Adrenal gland (tissue), 12 donors: Measurements from ENCODE around the gene SMURF1. TPM values are rescaled to one million over a fixed set of nuclear protein-coding genes. Genes with fewer than 3 reads are reported as not detected.

Experiments used
- DNase-seq, 7 donors: peaks; one replicate each; pipeline ENCODE4 v3.0.0-alpha.2; 2019 to 2020
- H3K27ac ChIP-seq, 5 donors: fragments of 200-600 bp; sonication (generic) in 4 of 5; 1 replicate in 3 of 5; 2 replicates in 2 of 5; pipeline versions ENCODE4 v1.5.1 to v1.8.0; 2016 to 2020; ENCODE audit warnings: mild to moderate bottlenecking in 1 of 5
- H3K27me3 ChIP-seq: fragments of 200-600 bp; 2 replicates; pipeline ENCODE4 v1.8.0; 2021
- H3K36me3 ChIP-seq, 2 donors: fragments of 200-600 bp; replicated peaks in 1 of 2; 1 replicate in 1 of 2; 2 replicates in 1 of 2; pipeline versions ENCODE4 v1.5.1 to v1.8.0; 2018 to 2022
- H3K4me1 ChIP-seq, 2 donors: fragments of 200-600 bp; replicated peaks in 1 of 2; 1 replicate in 1 of 2; 2 replicates in 1 of 2; pipeline versions ENCODE4 v1.5.1 to v1.8.0; 2018 to 2021
- H3K4me3 ChIP-seq, 4 donors: fragments of 200-600 bp; sonication (generic) in 3 of 4; one replicate each; pipeline ENCODE4 v1.5.1; 2016 to 2018
- H3K9me3 ChIP-seq, 3 donors: fragments of 200-600 bp; sonication (generic) in 1 of 3; replicated peaks in 1 of 3; 1 replicate in 2 of 3; 2 replicates in 1 of 3; pipeline versions ENCODE4 v1.5.1 to v1.8.0; 2016 to 2021
- POLR2A ChIP-seq, 2 donors: fragments of 450-650 bp; IDR thresholded peaks; one replicate each; pipeline ENCODE4 v1.6.1; 2017; ENCODE audit warnings: antibody characterized with exemption in 2 of 2, mild to moderate bottlenecking in 2 of 2, moderate library complexity in 1 of 2
- WGBS, 4 donors: extraction: QIAGEN DNeasy Blood & Tissue Kit in 2 of 4; methylation state at CpG; one replicate each; pipeline versions ENCODE4 v1.1.5 to v1.1.7; 2013 to 2017; 5-methylcytosine and 5-hydroxymethylcytosine counted together
- intact Hi-C, 2 donors: fragments of 100-400 bp; cut with DNase I; formaldehyde crosslinking; loops; one replicate each; pipeline versions ENCODE4 v1.14.1 to v1.15.0; 2022 to 2023
- polyA plus RNA-seq, 3 donors: library from polyadenylated mRNA; stranded (reverse); fragments of 200-250 nt in 2 of 3; fragments of 350-450 nt in 1 of 3; fragmentation: Illumina TruSeq in 1 of 3; extraction: RNeasy Lipid Tissue Mini Kit (QIAGEN cat#74804) in 1 of 3; gene quantifications; one replicate each; pipeline ENCODE4 v1.2.3, GENCODE V29; 2013 to 2014
- total RNA-seq, 9 donors: library from RNA; depleted of rRNA in 4 of 9; stranded (reverse); fragments of >200 nt in 4 of 9; fragments of 120-200 nt in 1 of 9; fragmentation: NEBNext Ultra II Directional in 1 of 9; extraction: Animal tissue kit (Norgen Biotek cat#: 25700) in 1 of 9; gene quantifications; one replicate each; pipeline versions ENCODE4 v1.1.0 to v1.2.4, GENCODE V29; 2013 to 2023
- TF ChIP-seq, protein P1 (sequence below), 6 experiments: fragments of 450-650 bp in 4 of 6; fragments of 200-600 bp in 2 of 6; sonication (generic) in 1 of 6; IDR thresholded peaks; 1 replicate in 5 of 6; 2 replicates in 1 of 6; pipeline versions ENCODE4 v1.5.1 to v1.8.0; 2016 to 2021; ENCODE audit warnings: antibody characterized with exemption in 6 of 6, mild to moderate bottlenecking in 2 of 6, moderate library complexity in 1 of 6
- donor health status: healthy with polysubstance abuse.
- donor health status: Bipolar disorder and iron deficiency.
- donor health status: DM: yes; HTN: yes; CAD: no.
- donor health status: DM: no; HTN: no; CAD: no.
- donor health status: DM: no; HTN: no; CAD: no.
- donor health status: DM: yes; HTN: yes; CAD: no.

Gene SMURF1
- total and polyA plus RNA-seq, 12 donors = 8.9 to 40.3 (median 22.3) TPM

DNA sequence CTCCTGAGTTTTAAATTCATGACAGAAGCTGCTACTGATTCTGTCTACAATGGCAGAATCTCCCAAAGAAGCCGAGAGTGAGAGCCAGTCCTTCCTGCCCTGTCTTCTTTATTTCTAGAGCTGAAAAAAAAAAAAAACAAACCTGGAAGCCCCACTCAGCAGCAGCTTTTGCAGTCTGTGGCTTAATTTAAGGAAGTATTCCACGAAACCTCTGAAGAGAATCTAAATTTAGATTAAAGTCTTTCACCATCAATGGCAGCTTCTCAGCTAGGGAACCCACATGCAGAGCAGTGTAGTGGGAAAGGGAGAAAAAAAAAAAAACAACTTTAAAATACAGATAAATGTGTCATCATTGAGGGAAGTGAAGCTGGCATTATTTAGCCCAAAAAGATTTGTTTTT, 23.4 kb downstream of the SMURF1 start:
- intact Hi-C loops = no loop called here
- Histone ChIP-seq H3K36me3 (no peaks in the 10 kb centered on the region), H3K27ac (peak overlapping the region in 4 of 5 donors; percentile 41 to 79 (median 46)), H3K4me3 (no peak overlapping the region), H3K4me1 (peaks cover 32 to 62% of the 10 kb centered on the region in 2 donors), H3K27me3 (no peaks in the 10 kb centered on the region), H3K9me3 (no peaks in the 10 kb centered on the region)
- 12 to 30% (median 27%) methylated on average over 2 of the region's 2 CpGs for WGBS, 4 donors
- TF ChIP-seq POLR2A (IDR thresholded peaks at IDR 0.05) = no peak
- TF ChIP-seq, protein P1, sequence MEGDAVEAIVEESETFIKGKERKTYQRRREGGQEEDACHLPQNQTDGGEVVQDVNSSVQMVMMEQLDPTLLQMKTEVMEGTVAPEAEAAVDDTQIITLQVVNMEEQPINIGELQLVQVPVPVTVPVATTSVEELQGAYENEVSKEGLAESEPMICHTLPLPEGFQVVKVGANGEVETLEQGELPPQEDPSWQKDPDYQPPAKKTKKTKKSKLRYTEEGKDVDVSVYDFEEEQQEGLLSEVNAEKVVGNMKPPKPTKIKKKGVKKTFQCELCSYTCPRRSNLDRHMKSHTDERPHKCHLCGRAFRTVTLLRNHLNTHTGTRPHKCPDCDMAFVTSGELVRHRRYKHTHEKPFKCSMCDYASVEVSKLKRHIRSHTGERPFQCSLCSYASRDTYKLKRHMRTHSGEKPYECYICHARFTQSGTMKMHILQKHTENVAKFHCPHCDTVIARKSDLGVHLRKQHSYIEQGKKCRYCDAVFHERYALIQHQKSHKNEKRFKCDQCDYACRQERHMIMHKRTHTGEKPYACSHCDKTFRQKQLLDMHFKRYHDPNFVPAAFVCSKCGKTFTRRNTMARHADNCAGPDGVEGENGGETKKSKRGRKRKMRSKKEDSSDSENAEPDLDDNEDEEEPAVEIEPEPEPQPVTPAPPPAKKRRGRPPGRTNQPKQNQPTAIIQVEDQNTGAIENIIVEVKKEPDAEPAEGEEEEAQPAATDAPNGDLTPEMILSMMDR (IDR thresholded peaks at IDR 0.05) = no peak
- DNase-seq = no peak

GRCh38 chr7:99118077-99118476, 25.8 kb downstream of the SMURF1 start:
- no peaks in the 10 kb centered on the region for H3K27me3 ChIP-seq
- no peak for DNase-seq
- peaks cover 16 to 52% of the 10 kb centered on the region in 2 donors for H3K4me1 ChIP-seq
- H3K9me3 ChIP-seq = peaks cover 0 to 9% (median 0%) of the 10 kb centered on the region in 3 donors
- 73 to 88% (median 80%) methylated on average over 2 of the region's 2 CpGs for WGBS, 4 donors
- no peaks in the 10 kb centered on the region for H3K36me3 ChIP-seq
- intact Hi-C loops = no loop called here
- H3K4me3 ChIP-seq = no peak overlapping the region
- no peak overlapping the region for H3K27ac ChIP-seq
- no peak for TF ChIP-seq POLR2A (IDR thresholded peaks at IDR 0.05)
- TF ChIP-seq, protein P1 (IDR thresholded peaks at IDR 0.05) = no peak

GRCh38 chr7:99116144-99116543, 27.8 kb downstream of the SMURF1 start:
- no peak overlapping the region for H3K27ac ChIP-seq
- H3K4me3 ChIP-seq = no peak overlapping the region
- peaks cover 0 to 9% (median 0%) of the 10 kb centered on the region in 3 donors for H3K9me3 ChIP-seq
- WGBS, 4 donors = 50 to 89% (median 72%) methylated on average over 1 of the region's 1 CpG
- DNase-seq = no peak
- no peaks in the 10 kb centered on the region for H3K27me3 ChIP-seq
- no peak for TF ChIP-seq POLR2A (IDR thresholded peaks at IDR 0.05)
- TF ChIP-seq, protein P1 (IDR thresholded peaks at IDR 0.05) = no peak
- no peaks in the 10 kb centered on the region for H3K36me3 ChIP-seq
- peaks cover 17 to 53% of the 10 kb centered on the region in 2 donors for H3K4me1 ChIP-seq
- intact Hi-C loops = no loop called here

GRCh38 chr7:99115379-99115778, 28.5 kb downstream of the SMURF1 start:
- peaks cover 0 to 9% (median 0%) of the 10 kb centered on the region in 3 donors for H3K9me3 ChIP-seq
- no peak for DNase-seq
- H3K27ac ChIP-seq = peak overlapping the region in 1 of 5 donors; percentile 33
- 85 to 100% (median 93%) methylated on average over 1 of the region's 1 CpG for WGBS, 4 donors
- no peaks in the 10 kb centered on the region for H3K36me3 ChIP-seq
- no peak overlapping the region for H3K4me3 ChIP-seq
- TF ChIP-seq, protein P1 (IDR thresholded peaks at IDR 0.05) = no peak
- no peak for TF ChIP-seq POLR2A (IDR thresholded peaks at IDR 0.05)
- H3K4me1 ChIP-seq = peaks cover 11 to 53% of the 10 kb centered on the region in 2 donors
- H3K27me3 ChIP-seq = no peaks in the 10 kb centered on the region
- intact Hi-C loops = no loop called here
